Mammary epithelial cell (primary cell): Measurements from ENCODE around the gene MAP2K1.

Experiments used
- EZH2 ChIP-seq: IDR thresholded peaks from 2 replicates; pipeline ENCODE4 v1.6.1; 2012; ENCODE audit warnings: low read length, inconsistent platforms, borderline replicate concordance
- TF ChIP-seq, protein P1 (sequence below), 2 donors: IDR thresholded peaks in 1 of 2; conservative IDR thresholded peaks in 1 of 2; 2 replicates each; pipeline ENCODE4 v1.5.1; 2011 to 2012; ENCODE audit warnings: inconsistent platforms in 2 of 2, low read length in 2 of 2, mild to moderate bottlenecking in 2 of 2, control low read depth in 1 of 2, low read depth in 1 of 2; ENCODE audit not compliant: insufficient read depth in 1 of 2; ENCODE audit errors: extremely low read depth in 1 of 2

GRCh38 chr15:66394915-66395314, 8.2 kb downstream of the MAP2K1 start:
- TF ChIP-seq, protein P1, sequence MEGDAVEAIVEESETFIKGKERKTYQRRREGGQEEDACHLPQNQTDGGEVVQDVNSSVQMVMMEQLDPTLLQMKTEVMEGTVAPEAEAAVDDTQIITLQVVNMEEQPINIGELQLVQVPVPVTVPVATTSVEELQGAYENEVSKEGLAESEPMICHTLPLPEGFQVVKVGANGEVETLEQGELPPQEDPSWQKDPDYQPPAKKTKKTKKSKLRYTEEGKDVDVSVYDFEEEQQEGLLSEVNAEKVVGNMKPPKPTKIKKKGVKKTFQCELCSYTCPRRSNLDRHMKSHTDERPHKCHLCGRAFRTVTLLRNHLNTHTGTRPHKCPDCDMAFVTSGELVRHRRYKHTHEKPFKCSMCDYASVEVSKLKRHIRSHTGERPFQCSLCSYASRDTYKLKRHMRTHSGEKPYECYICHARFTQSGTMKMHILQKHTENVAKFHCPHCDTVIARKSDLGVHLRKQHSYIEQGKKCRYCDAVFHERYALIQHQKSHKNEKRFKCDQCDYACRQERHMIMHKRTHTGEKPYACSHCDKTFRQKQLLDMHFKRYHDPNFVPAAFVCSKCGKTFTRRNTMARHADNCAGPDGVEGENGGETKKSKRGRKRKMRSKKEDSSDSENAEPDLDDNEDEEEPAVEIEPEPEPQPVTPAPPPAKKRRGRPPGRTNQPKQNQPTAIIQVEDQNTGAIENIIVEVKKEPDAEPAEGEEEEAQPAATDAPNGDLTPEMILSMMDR (conservative IDR thresholded peaks at IDR 0.05 in 1 of 2, IDR thresholded peaks at IDR 0.05 in 1 of 2; ENCODE audit: extremely low read depth in 1 of 2, insufficient read depth in 1 of 2, low read depth in 1 of 2, low read length in 2 of 2), result no peak
- no peak for TF ChIP-seq EZH2
